K562 (cell line): ENCODE results near the gene YJEFN3. TPM values are rescaled to one million over a fixed set of nuclear protein-coding genes. Genes with fewer than 3 reads are reported as not detected.
A peak's percentile ranks its signal among the peaks of the same experiment; 100 is the strongest.

Experiments
- ATF1 ChIP-seq, 2 experiments: fragments of 450-650 bp in 1 of 2; IDR thresholded peaks; 2 replicates each; pipeline ENCODE4 v1.6.1; 2016; ENCODE audit warnings: missing compliant biosample characterization in 1 of 2, missing genetic modification characterization in 1 of 2
- CEBPG ChIP-seq, 3 experiments: fragments of 200-800 bp in 1 of 3; sonication (Bioruptor generic) in 1 of 3; sonication (generic) in 1 of 3; formaldehyde crosslinking in 1 of 3; IDR thresholded peaks in 2 of 3; conservative IDR thresholded peaks in 1 of 3; 2 replicates each; pipeline versions ENCODE4 v1.6.1 to v1.8.0; 2016 to 2022; ENCODE audit warnings: missing compliant biosample characterization in 2 of 3, missing genetic modification characterization in 2 of 3, mild to moderate bottlenecking in 1 of 3, missing genetic modification reagents in 1 of 3
- CGGBP1 ChIP-seq: fragments of 250-450 bp; sonication (Bioruptor Pico); IDR thresholded peaks from 2 replicates; pipeline ENCODE4 v1.9.0; 2021; ENCODE audit warnings: mild to moderate bottlenecking
- ELF4 ChIP-seq: fragments of 450-650 bp; formaldehyde crosslinking; IDR thresholded peaks from 2 replicates; pipeline ENCODE4 v1.4.0; 2022; ENCODE audit warnings: missing genetic modification characterization
- ELK1 ChIP-seq: sonication (generic); formaldehyde crosslinking; IDR thresholded peaks from 2 replicates; pipeline ENCODE4 v1.8.1; 2022; ENCODE audit warnings: missing genetic modification reagents
- EP400 ChIP-seq: fragments of 450-650 bp; IDR thresholded peaks from 2 replicates; pipeline ENCODE4 v1.6.1; 2017; ENCODE audit warnings: antibody characterized with exemption, mild to moderate bottlenecking, moderate library complexity
- FOSL1 ChIP-seq: fragments of 200-800 bp; sonication (Bioruptor generic); conservative IDR thresholded peaks from 2 replicates; pipeline ENCODE4 v1.6.1; 2016; ENCODE audit warnings: missing genetic modification characterization, missing compliant biosample characterization
- HDGF ChIP-seq: fragments of 450-650 bp; IDR thresholded peaks from 2 replicates; pipeline ENCODE4 v1.6.1; 2016
- JUN ChIP-seq, 2 experiments: sonication (generic) in 1 of 2; formaldehyde crosslinking in 1 of 2; IDR thresholded peaks; 2 replicates each; pipeline versions ENCODE4 v1.6.1 to v1.8.0; 2012 to 2022; ENCODE audit warnings: borderline replicate concordance in 2 of 2, mild to moderate bottlenecking in 2 of 2, improper control_type of control experiment in 1 of 2, low read depth in 1 of 2, low read length in 1 of 2, missing genetic modification reagents in 1 of 2
- JUND ChIP-seq, 2 experiments: IDR thresholded peaks; 2 replicates in 1 of 2; 3 replicates in 1 of 2; pipeline ENCODE4 v1.6.1; 2011; ENCODE audit warnings: borderline replicate concordance in 2 of 2, low read depth in 2 of 2, low read length in 2 of 2, improper control_type of control experiment in 1 of 2, missing biosample characterization in 1 of 2, missing genetic modification characterization in 1 of 2, missing genetic modification reagents in 1 of 2
- KAT8 ChIP-seq: fragments of 450-650 bp; IDR thresholded peaks from 2 replicates; pipeline ENCODE4 v1.6.1; 2016; ENCODE audit warnings: low read depth, mild to moderate bottlenecking
- MCM2 ChIP-seq: fragments of 450-650 bp; IDR thresholded peaks from 2 replicates; pipeline ENCODE4 v1.6.1; 2017; ENCODE audit warnings: low read depth, mild to moderate bottlenecking
- MTA2 ChIP-seq: fragments of 450-650 bp; IDR thresholded peaks from 2 replicates; pipeline ENCODE4 v1.6.1; 2016; ENCODE audit warnings: low read depth
- NRF1 ChIP-seq, 2 experiments: fragments of 450-650 bp; IDR thresholded peaks in 1 of 2; conservative IDR thresholded peaks in 1 of 2; 2 replicates each; pipeline ENCODE4 v1.6.1; 2014; ENCODE audit warnings: mild to moderate bottlenecking in 2 of 2
- OTX1 ChIP-seq: fragments of 450-650 bp; formaldehyde crosslinking; IDR thresholded peaks from 2 replicates; pipeline ENCODE4 v1.4.0; 2022; ENCODE audit warnings: mild to moderate bottlenecking
- PCBP2 ChIP-seq: fragments of 200-400 bp; formaldehyde crosslinking; IDR thresholded peaks from 2 replicates; pipeline ENCODE4 v1.6.1; 2018; ENCODE audit warnings: low read length, low read depth, mild to moderate bottlenecking, moderate library complexity; ENCODE audit not compliant: poor library complexity, severe bottlenecking
- PHTF2 ChIP-seq: fragments of 250-450 bp; sonication (Bioruptor Pico); IDR thresholded peaks from 2 replicates; pipeline ENCODE4 v1.5.0; 2021; ENCODE audit warnings: mild to moderate bottlenecking
- RAD21 ChIP-seq, 2 experiments: fragments of 250-450 bp in 1 of 2; fragments of 450-650 bp in 1 of 2; sonication (Bioruptor Pico) in 1 of 2; formaldehyde crosslinking in 1 of 2; IDR thresholded peaks in 1 of 2; conservative IDR thresholded peaks in 1 of 2; 2 replicates each; pipeline versions ENCODE4 v1.4.0 to v1.8.0; 2020 to 2022; ENCODE audit warnings: mild to moderate bottlenecking in 2 of 2, moderate library complexity in 1 of 2
- TEAD4 ChIP-seq, 2 experiments: sonication (generic) in 1 of 2; formaldehyde crosslinking in 1 of 2; IDR thresholded peaks; 2 replicates each; pipeline versions ENCODE4 v1.6.1 to v1.8.0; 2012 to 2022; ENCODE audit warnings: borderline replicate concordance in 1 of 2, inconsistent platforms in 1 of 2, low read length in 1 of 2, mild to moderate bottlenecking in 1 of 2, missing genetic modification reagents in 1 of 2
- ZNF146 ChIP-seq: IDR thresholded peaks from one replicate; pipeline ENCODE4 v1.6.1; 2018; ENCODE audit warnings: missing compliant biosample characterization; ENCODE audit not compliant: unreplicated experiment
- ZNF584 ChIP-seq: fragments of 200-800 bp; sonication (Bioruptor generic); IDR thresholded peaks from 2 replicates; pipeline ENCODE4 v1.6.1; 2016; ENCODE audit warnings: low read depth, mild to moderate bottlenecking, missing genetic modification characterization, missing compliant biosample characterization
- polyA plus RNA-seq, 8 experiments: library from polyadenylated mRNA; depleted of rRNA in 4 of 8; stranded (reverse) in 5 of 8; unstranded in 3 of 8; fragments of >200 nt; fragmentation: Nextera tagmentation in 2 of 8; fragmentation: Illumina TruSeq in 1 of 8; extraction: Ambion mirVana in 2 of 8; extraction: Trizol in 1 of 8; gene quantifications; 2 replicates each; pipeline versions ENCODE4 v1.2.1 to v1.2.3, GENCODE V29; 2011 to 2014; ENCODE audit warnings: inconsistent platforms in 1 of 8, missing spikeins in 1 of 8
- total RNA-seq, 7 experiments: library from RNA; depleted of rRNA in 6 of 7; stranded (reverse); fragments of >200 nt in 6 of 7; fragmentation: Illumina TruSeq in 2 of 7; extraction: Trizol in 2 of 7; gene quantifications; 2 replicates each; pipeline versions ENCODE4 v1.2.1 to v1.2.3, GENCODE V29; 2011 to 2021; ENCODE audit warnings: low replicate concordance in 1 of 7
- TF ChIP-seq, protein P1 (sequence below): IDR thresholded peaks from 2 replicates; pipeline ENCODE4 v1.6.1; 2011; ENCODE audit warnings: borderline replicate concordance, low read depth, mild to moderate bottlenecking, moderate library complexity, low read length; ENCODE audit not compliant: insufficient read depth, poor library complexity, severe bottlenecking

Gene YJEFN3
- total and polyA plus RNA-seq, 9 of the 15 experiments (the other 6 are each of a cell fraction or from before 2014, with no cell fraction given): 0.04 to 5.8 (median 1.3) TPM; not detected in 1

DNA sequence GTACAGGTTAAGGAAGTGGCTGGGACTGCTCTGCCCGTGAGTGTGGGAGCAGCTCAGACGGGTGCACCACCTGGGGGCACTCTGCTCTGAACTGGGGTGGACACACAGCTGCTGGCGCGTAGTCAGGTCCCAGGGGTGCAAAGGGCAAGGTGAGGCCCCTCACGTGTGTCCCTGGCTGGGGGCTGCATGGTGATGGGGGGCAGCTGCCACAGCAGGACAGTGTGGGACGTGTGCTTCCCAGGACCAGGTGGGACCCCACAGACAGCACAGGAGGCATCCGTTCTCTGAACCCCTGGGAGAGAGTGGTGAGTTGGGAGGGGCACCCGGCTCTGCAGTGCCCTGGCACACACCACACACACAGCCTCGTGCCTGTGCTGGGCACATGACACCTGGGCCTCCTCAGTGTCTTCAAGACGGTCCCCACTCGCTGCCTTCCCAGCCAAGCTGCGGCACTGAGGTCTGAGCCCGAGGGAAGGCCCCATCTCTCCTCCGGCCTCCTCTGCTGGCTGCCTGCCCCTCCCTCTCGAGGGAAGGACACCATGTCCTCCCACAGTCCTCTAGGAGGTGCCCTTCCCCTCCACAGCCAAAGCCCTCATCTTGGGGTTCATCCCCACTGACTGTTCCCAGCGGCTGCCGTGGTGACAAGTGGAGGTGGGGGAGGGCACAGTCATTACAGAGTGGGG, 34.1 kb downstream of the YJEFN3 start (continued):
- TF ChIP-seq TEAD4 (IDR thresholded peaks at IDR 0.05; ENCODE audit: low read length) (no peak), TEAD4 (CRISPR knock-in tag; IDR thresholded peaks at IDR 0.05; ENCODE audit: borderline replicate concordance) (no peak), HDGF (no peak), MCM2 (no peak), RAD21 (CRISPR knock-in tag; conservative IDR thresholded peaks at IDR 0.05 in 1 of 2, IDR thresholded peaks at IDR 0.05 in 1 of 2) (peak in 1 of 2 experiments; percentile 58; a peak in 3 of 4 replicates), KAT8 (no peak), NRF1 (conservative IDR thresholded peaks at IDR 0.05 in 1 of 2, IDR thresholded peaks at IDR 0.05 in 1 of 2) (no peak), MTA2 (no peak), JUN (IDR thresholded peaks at IDR 0.05; ENCODE audit: borderline replicate concordance, low read depth, low read length) (no peak), JUN (CRISPR knock-in tag; IDR thresholded peaks at IDR 0.05; ENCODE audit: borderline replicate concordance) (no peak), PHTF2 (no peak), FOSL1 (tag) (no peak), ATF1 (CRISPR knock-in tag; IDR thresholded peaks at IDR 0.05) (no peak), ATF1 (tag; IDR thresholded peaks at IDR 0.05) (no peak), JUND (IDR thresholded peaks at IDR 0.05; ENCODE audit: borderline replicate concordance, low read depth, low read length) (no peak), JUND (tag; IDR thresholded peaks at IDR 0.05; ENCODE audit: borderline replicate concordance, low read depth, low read length) (no peak), ELK1 (CRISPR knock-in tag) (no peak), EP400 (no peak), ZNF146 (CRISPR knock-in tag) (no peak), OTX1 (CRISPR knock-in tag) (no peak), ZNF584 (no peak), PCBP2 (no peak), CEBPG (CRISPR knock-in tag; IDR thresholded peaks at IDR 0.05) (no peak), CEBPG (tag; conservative IDR thresholded peaks at IDR 0.05 in 1 of 2, IDR thresholded peaks at IDR 0.05 in 1 of 2) (no peak), ELF4 (no peak), CGGBP1 (CRISPR knock-in tag) (no peak)
- TF ChIP-seq, protein P1, sequence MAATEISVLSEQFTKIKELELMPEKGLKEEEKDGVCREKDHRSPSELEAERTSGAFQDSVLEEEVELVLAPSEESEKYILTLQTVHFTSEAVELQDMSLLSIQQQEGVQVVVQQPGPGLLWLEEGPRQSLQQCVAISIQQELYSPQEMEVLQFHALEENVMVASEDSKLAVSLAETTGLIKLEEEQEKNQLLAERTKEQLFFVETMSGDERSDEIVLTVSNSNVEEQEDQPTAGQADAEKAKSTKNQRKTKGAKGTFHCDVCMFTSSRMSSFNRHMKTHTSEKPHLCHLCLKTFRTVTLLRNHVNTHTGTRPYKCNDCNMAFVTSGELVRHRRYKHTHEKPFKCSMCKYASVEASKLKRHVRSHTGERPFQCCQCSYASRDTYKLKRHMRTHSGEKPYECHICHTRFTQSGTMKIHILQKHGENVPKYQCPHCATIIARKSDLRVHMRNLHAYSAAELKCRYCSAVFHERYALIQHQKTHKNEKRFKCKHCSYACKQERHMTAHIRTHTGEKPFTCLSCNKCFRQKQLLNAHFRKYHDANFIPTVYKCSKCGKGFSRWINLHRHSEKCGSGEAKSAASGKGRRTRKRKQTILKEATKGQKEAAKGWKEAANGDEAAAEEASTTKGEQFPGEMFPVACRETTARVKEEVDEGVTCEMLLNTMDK: peak; percentile 52
